ENCODE results near the gene PHLDA1. TPM values are rescaled to one million over a fixed set of nuclear protein-coding genes. Genes with fewer than 3 reads are reported as not detected.
A peak's percentile ranks its signal among the peaks of the same experiment; 100 is the strongest.

PHLDA1 gene
- total RNA-seq, 1 donor from 2014 or later, result 12.1 TPM

GRCh38 chr12:75979181-75979580, 52.4 kb downstream of the PHLDA1 start:
- Mint-ChIP-seq H3K4me3 (ENCODE audit: unreplicated experiment) (no peak overlapping the region), H3K4me1 (ENCODE audit: low read depth) (peaks cover 47% of the 10 kb centered on the region), H3K27me3 (ENCODE audit: low read depth) (peaks cover 5% of the 10 kb centered on the region), H3K27ac (ENCODE audit: unreplicated experiment) (peak overlapping the region; percentile 99), H3K36me3 (ENCODE audit: low read depth) (no peaks in the 10 kb centered on the region), H3K9me3 (ENCODE audit: low read depth) (no peaks in the 10 kb centered on the region)
- no peak for DNase-seq (ENCODE audit: low spot score)
- no peak for TF ChIP-seq CTCF (IDR thresholded peaks at IDR 0.05)

GRCh38 chr12:75978677-75979076, 52.9 kb downstream of the PHLDA1 start:
- peak overlapping the region; percentile 99 for H3K27ac Mint-ChIP-seq (ENCODE audit: unreplicated experiment)
- H3K27me3 Mint-ChIP-seq (ENCODE audit: low read depth), result peaks cover 5% of the 10 kb centered on the region
- H3K36me3 Mint-ChIP-seq (ENCODE audit: low read depth), result no peaks in the 10 kb centered on the region
- no peak for DNase-seq (ENCODE audit: low spot score)
- no peaks in the 10 kb centered on the region for H3K9me3 Mint-ChIP-seq (ENCODE audit: low read depth)
- no peak for TF ChIP-seq CTCF (IDR thresholded peaks at IDR 0.05)
- H3K4me3 Mint-ChIP-seq (ENCODE audit: unreplicated experiment), result peak overlapping the region; percentile 40
- peaks cover 47% of the 10 kb centered on the region for H3K4me1 Mint-ChIP-seq (ENCODE audit: low read depth)

GRCh38 chr12:75977952-75978671, 53.5 kb downstream of the PHLDA1 start:
- Mint-ChIP-seq H3K9me3 (ENCODE audit: low read depth) (no peaks in the 10 kb centered on the region), H3K4me1 (ENCODE audit: low read depth) (peaks cover 45% of the 10 kb centered on the region), H3K27ac (ENCODE audit: unreplicated experiment) (peak overlapping the region; percentile 99), H3K27me3 (ENCODE audit: low read depth) (no peaks in the 10 kb centered on the region), H3K4me3 (ENCODE audit: unreplicated experiment) (peak overlapping the region; percentile 40), H3K36me3 (ENCODE audit: low read depth) (no peaks in the 10 kb centered on the region)
- TF ChIP-seq CTCF (IDR thresholded peaks at IDR 0.05), result peak; percentile 34
- no peak for DNase-seq (ENCODE audit: low spot score)

- H3K4me3 Mint-ChIP-seq (ENCODE audit: unreplicated experiment), result no peak overlapping the region
- no peak for DNase-seq (ENCODE audit: low spot score)
- peaks cover 45% of the 10 kb centered on the region for H3K4me1 Mint-ChIP-seq (ENCODE audit: low read depth)
- no peaks in the 10 kb centered on the region for H3K9me3 Mint-ChIP-seq (ENCODE audit: low read depth)
- no peaks in the 10 kb centered on the region for H3K36me3 Mint-ChIP-seq (ENCODE audit: low read depth)
- TF ChIP-seq CTCF (IDR thresholded peaks at IDR 0.05), result no peak
- no peaks in the 10 kb centered on the region for H3K27me3 Mint-ChIP-seq (ENCODE audit: low read depth)
- H3K27ac Mint-ChIP-seq (ENCODE audit: unreplicated experiment), result peak overlapping the region; percentile 99
Observed at GRCh38 chr12:75977590-75977951, 54.0 kb downstream of the PHLDA1 start.

- TF ChIP-seq CTCF (IDR thresholded peaks at IDR 0.05), result no peak
- no peaks in the 10 kb centered on the region for H3K36me3 Mint-ChIP-seq (ENCODE audit: low read depth)
- no peaks in the 10 kb centered on the region for H3K9me3 Mint-ChIP-seq (ENCODE audit: low read depth)
- H3K4me3 Mint-ChIP-seq (ENCODE audit: unreplicated experiment), result no peak overlapping the region
- no peaks in the 10 kb centered on the region for H3K27me3 Mint-ChIP-seq (ENCODE audit: low read depth)
- H3K27ac Mint-ChIP-seq (ENCODE audit: unreplicated experiment), result peak overlapping the region; percentile 99
- DNase-seq (ENCODE audit: low spot score), result no peak
- peaks cover 45% of the 10 kb centered on the region for H3K4me1 Mint-ChIP-seq (ENCODE audit: low read depth)
Observed at GRCh38 chr12:75976913-75977312, 54.7 kb downstream of the PHLDA1 start.
